Stimulated activated CD8-positive, alpha-beta memory T cell treated with anti-CD3 and anti-CD28 coated beads, Interleukin-15, amount 100 ng/mL, for 1 hour (primary cell): ENCODE measurements around the gene NLRP1.

ENCODE experiments used
- DNase-seq: peaks from one replicate; pipeline ENCODE4 v3.0.0-alpha.2; 2020; ENCODE audit warnings: low read depth

NLRP1 gene

GRCh38 chr17:5478992-5479391 is 105.3 kb downstream of the NLRP1 start:
- no peak for DNase-seq

DNA sequence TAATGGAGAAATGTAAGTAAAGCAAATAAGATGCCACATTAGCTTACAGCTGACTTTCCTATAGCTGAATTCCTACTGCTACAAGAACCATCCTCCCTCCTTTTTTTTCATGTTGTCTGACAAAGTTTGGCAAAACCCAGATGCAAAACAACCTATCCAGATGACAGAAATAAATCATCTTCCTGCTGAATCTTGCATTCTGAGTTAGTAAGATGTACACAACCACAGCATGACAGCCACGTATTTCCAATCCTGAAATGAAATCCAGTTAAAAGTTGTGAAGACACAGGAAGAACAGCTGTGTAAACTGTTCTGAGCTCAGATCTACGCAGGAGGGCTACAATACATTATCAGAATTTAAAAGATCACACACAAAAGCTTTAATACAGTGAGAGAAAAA is 110.4 kb downstream of the NLRP1 start:
- DNase-seq = no peak

- no peak for DNase-seq
Observed at GRCh38 chr17:5472511-5472910, 111.8 kb downstream of the NLRP1 start.

- DNase-seq = no peak
Observed at GRCh38 chr17:5468075-5468473, 116.2 kb downstream of the NLRP1 start.

DNA sequence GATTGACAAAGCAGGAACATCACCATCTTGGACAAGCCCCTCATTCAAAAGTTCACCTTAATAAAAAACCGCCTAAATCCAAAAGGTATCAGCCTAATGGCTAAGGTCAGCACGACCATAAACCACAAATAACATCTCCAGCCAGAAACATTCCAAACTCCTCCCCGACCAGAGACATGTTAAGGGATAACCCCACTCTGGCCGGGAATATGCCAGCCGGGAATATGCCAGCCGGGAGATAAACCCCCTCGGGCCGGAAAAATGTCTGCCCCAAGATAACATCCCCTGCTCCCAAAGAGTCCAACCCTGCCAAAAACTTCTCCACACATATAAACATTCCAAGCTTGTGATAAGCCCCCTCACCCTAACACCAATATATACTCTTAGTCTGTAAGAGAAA is 116.9 kb downstream of the NLRP1 start:
- no peak for DNase-seq

DNA sequence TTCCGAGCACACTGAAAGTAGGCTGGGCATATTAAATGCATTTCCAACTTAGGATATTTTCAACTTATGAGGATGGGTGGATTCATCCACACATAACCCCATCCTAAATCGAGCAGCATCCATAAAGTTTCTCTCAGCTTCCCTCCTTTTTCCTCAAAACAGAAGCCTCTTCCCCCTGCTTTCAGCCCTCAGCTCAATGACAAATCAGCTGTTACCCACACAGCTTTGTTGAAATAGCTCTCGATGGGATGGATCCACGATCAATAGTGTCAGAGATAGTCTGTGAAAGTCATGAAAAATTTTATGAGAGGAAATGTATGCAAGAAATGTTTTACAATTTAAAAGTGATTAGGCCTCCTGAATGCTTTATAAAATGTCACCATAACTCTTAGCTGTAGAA is 118.0 kb downstream of the NLRP1 start:
- no peak for DNase-seq

DNA sequence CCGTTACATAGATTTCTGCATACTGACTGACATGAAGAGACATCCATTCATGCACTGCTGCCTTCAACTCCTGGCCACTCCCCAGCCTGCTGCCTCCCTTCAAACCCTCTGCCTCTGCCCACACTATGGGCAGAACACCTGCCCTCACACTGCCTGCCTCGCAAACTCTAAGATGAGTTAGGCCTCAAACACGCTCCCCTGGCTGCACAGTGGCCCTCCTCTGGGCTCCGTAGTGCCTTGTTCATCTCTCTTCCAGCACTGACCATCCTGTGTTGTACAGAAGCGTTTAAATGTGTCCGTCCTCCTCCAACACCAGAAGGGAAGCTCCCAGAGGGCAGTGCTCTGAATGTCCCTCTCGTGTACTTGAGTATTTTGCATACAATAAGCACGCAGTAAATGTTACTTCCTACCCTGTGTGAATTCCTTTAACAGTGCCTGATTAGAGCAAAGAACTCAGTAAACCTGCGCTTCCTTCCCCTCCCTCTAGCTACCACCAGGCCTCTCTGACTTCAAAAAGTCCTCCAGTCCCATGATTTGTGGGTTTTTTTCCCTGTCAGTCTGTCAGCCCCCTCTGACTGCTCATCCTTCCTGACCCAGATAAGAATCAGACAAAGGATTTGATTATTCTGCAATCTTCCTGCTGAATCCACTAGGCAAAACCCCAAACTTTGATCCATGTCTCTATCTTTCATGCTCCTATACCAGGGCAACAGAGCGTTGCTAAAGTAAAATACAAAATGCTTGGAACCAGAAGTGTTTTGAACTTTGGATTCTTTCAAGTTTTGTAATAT is 119.4 kb downstream of the NLRP1 start:
- no peak for DNase-seq
